ENCODE data around the gene MFAP4.

GRCh38 chr17:19365833-19366636, 21.0 kb downstream of the MFAP4 start:
- TF ChIP-seq CTCF (IDR thresholded peaks at IDR 0.05) = no peak
- TF ChIP-seq EP300 (IDR thresholded peaks at IDR 0.05) = no peak
- no peak for TF ChIP-seq POLR2A (IDR thresholded peaks at IDR 0.05)
